Chondrocyte (in vitro differentiated cells): Measurements from ENCODE around the gene TFB2M. TPM values are rescaled to one million over a fixed set of nuclear protein-coding genes. Genes with fewer than 3 reads are reported as not detected.
"Not testable (repeated sequence)": the region's sequence is repeated elsewhere in the genome, so short reads cannot be mapped to it uniquely, and the experiment has no call there.

Experiments used
- DNase-seq: peaks from one replicate; pipeline ENCODE4 v3.0.0; 2021; ENCODE audit warnings: mixed read lengths, low spot score
- H3K27ac Mint-ChIP-seq: one replicate; pipeline ENCODE4 v1.8.0; 2021; ENCODE audit warnings: mild to moderate bottlenecking, moderate library complexity, mixed read lengths; ENCODE audit not compliant: unreplicated experiment
- H3K27me3 Mint-ChIP-seq: 2 replicates; pipeline ENCODE4 v1.8.0; 2021; ENCODE audit warnings: low read depth, mixed read lengths
- H3K36me3 Mint-ChIP-seq: 2 replicates; pipeline ENCODE4 v1.8.0; 2021; ENCODE audit warnings: low read depth, mixed read lengths
- H3K4me1 Mint-ChIP-seq: 2 replicates; pipeline ENCODE4 v1.8.0; 2021; ENCODE audit warnings: low read depth, mild to moderate bottlenecking, mixed read lengths
- H3K4me3 Mint-ChIP-seq: one replicate; pipeline ENCODE4 v1.8.0; 2021; ENCODE audit warnings: mild to moderate bottlenecking, moderate library complexity, mixed read lengths; ENCODE audit not compliant: unreplicated experiment
- H3K9me3 Mint-ChIP-seq: 2 replicates; pipeline ENCODE4 v1.8.0; 2021; ENCODE audit warnings: low read depth, mixed read lengths
- total RNA-seq: library from RNA; stranded (reverse); gene quantifications from 3 replicates; pipeline ENCODE4 v1.2.1, GENCODE V29; 2021
- TF ChIP-seq, protein P1 (sequence below): fragments of 200-600 bp; sonication (generic); IDR thresholded peaks from 2 replicates; pipeline ENCODE4 v1.5.0; 2021; ENCODE audit warnings: antibody characterized with exemption, mild to moderate bottlenecking, moderate library complexity

Gene TFB2M
- total RNA-seq, 1 donor from 2014 or later, result 10.6 TPM

DNA sequence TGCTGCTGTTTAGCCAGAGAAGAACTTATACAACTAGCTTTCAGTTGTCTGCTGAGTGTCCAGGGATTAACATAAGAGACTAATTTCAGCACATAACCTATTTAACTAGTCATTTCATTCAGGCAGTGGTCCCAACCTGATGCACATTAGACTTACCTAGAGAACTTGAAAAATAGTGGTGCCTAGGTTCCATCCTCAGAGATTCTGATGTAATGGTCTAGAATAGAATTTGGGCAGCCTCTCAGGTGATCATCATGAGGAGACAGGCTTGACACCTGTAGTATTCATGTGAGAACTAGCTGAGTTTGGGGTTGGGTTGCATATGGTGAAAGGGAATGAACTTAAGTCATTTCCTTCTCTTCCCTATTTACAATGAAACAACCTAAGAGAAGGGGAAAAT lies 25.0 kb upstream of the TFB2M start:
- DNase-seq, result no peak
- no peaks in the 10 kb centered on the region for H3K27me3 Mint-ChIP-seq
- TF ChIP-seq, protein P1, sequence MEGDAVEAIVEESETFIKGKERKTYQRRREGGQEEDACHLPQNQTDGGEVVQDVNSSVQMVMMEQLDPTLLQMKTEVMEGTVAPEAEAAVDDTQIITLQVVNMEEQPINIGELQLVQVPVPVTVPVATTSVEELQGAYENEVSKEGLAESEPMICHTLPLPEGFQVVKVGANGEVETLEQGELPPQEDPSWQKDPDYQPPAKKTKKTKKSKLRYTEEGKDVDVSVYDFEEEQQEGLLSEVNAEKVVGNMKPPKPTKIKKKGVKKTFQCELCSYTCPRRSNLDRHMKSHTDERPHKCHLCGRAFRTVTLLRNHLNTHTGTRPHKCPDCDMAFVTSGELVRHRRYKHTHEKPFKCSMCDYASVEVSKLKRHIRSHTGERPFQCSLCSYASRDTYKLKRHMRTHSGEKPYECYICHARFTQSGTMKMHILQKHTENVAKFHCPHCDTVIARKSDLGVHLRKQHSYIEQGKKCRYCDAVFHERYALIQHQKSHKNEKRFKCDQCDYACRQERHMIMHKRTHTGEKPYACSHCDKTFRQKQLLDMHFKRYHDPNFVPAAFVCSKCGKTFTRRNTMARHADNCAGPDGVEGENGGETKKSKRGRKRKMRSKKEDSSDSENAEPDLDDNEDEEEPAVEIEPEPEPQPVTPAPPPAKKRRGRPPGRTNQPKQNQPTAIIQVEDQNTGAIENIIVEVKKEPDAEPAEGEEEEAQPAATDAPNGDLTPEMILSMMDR, result no peak
- no peak overlapping the region for H3K4me3 Mint-ChIP-seq
- H3K27ac Mint-ChIP-seq, result peak overlapping the region; percentile 46
- peaks cover 8% of the 10 kb centered on the region for H3K36me3 Mint-ChIP-seq
- peaks cover 71% of the 10 kb centered on the region for H3K4me1 Mint-ChIP-seq
- H3K9me3 Mint-ChIP-seq, result peaks cover 6% of the 10 kb centered on the region

DNA sequence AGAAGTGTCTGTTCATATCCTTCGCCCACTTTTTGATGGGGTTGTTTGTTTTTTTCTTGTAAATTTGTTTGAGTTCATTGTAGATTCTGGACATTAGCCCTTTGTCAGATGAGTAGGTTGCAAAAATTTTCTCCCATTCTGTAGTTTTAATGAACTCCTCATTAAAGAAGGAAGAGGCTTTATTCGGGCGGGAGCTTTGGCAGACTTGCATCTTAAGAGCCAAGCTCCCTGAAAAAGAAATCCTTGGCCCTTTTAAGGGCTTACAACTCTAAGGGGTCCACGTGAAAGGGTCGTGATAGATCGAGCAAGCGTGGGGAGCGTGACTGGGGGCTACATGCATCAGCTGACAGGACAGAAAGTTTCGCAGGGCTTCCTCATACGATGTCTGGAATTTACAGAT lies 23.9 kb upstream of the TFB2M start:
- not testable (repeated sequence) for H3K4me3 Mint-ChIP-seq, H3K36me3 Mint-ChIP-seq

DNA sequence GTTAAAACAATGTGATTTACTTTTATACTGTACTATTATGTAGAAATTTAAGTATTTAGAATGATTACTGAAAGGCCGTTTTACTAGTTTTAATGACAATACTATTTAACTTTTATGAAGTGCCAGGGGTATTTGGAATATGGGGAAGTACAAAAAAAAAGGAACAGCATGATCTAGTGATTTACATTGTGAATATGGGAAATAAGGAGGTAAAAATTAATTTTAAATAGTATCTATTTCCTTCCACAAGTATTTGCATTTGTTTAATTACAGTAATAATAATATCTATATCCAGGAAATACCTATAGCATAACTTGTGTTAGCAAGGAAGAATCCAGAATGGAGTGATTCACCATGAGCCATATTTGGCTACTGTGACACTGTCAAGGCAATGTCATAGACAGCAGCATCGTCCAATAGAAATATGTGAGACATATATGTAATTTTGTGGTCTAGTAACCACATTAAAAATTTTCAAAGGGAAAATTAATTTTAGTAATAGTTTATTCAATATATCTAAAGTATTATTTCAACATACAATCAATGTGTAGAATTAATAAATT lies 22.2 kb upstream of the TFB2M start:
- peaks cover 68% of the 10 kb centered on the region for H3K4me1 Mint-ChIP-seq
- peak overlapping the region; percentile 93 for H3K27ac Mint-ChIP-seq
- peaks cover 11% of the 10 kb centered on the region for H3K36me3 Mint-ChIP-seq
- peaks cover 6% of the 10 kb centered on the region for H3K9me3 Mint-ChIP-seq
- no peak for DNase-seq
- no peak overlapping the region for H3K4me3 Mint-ChIP-seq
- TF ChIP-seq, protein P1, result no peak
- H3K27me3 Mint-ChIP-seq, result no peaks in the 10 kb centered on the region

More for the DNA sequence above, 23.9 kb upstream of the TFB2M start:
- Mint-ChIP-seq H3K27ac (peak overlapping the region; percentile 15), H3K4me1 (peaks cover 64% of the 10 kb centered on the region)
- not testable (repeated sequence) for H3K9me3 Mint-ChIP-seq, H3K27me3 Mint-ChIP-seq, DNase-seq

DNA sequence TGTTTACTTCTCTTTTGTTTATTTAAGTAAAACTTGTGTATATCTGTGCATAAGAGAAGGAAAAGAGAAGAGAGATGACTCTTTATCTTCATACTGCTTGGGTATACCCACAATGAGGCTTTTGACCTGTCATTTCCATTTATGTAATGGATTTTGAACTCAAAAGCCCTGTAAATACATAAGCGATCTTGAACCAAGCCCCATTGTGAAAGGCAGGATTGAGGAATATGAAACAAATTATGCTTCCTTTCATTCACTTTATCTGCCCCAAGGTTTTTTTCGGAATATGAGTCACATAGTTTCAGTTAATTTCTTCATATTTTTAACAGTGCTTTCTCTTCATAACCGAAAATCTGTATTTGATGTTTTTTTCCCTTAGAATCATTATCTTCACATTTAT lies 21.5 kb upstream of the TFB2M start:
- Mint-ChIP-seq H3K9me3 (peaks cover 6% of the 10 kb centered on the region), H3K27ac (peak overlapping the region; percentile 93), H3K4me1 (peaks cover 68% of the 10 kb centered on the region), H3K36me3 (peaks cover 11% of the 10 kb centered on the region), H3K4me3 (peak overlapping the region; percentile 38), H3K27me3 (no peaks in the 10 kb centered on the region)
- DNase-seq, result no peak
- TF ChIP-seq, protein P1, result no peak

DNA sequence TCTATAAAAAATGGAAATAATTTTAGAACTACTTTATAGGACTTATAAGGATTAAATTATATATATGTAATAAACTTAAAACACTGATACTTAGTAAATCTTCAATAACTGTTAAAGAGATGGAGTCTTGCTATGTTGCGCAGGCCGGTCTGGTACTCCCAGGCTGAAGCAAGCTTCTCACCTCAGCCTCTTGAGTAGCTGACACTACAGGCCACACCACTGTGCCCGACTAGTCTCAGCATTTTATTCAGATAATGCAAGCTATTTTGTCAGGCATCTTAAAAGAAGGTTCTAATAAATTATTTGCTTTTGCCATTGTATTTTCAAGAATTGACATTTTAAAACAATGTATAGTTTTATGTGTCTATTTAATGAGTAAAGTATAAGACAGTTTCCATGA lies 21.0 kb upstream of the TFB2M start:
- Mint-ChIP-seq H3K4me3 (no peak overlapping the region), H3K4me1 (peaks cover 68% of the 10 kb centered on the region), H3K36me3 (peaks cover 11% of the 10 kb centered on the region), H3K27me3 (no peaks in the 10 kb centered on the region), H3K27ac (peak overlapping the region; percentile 93), H3K9me3 (peaks cover 6% of the 10 kb centered on the region)
- DNase-seq, result no peak
- TF ChIP-seq, protein P1, result no peak
